Fibroblast of skin of scalp (primary cell): Measurements from ENCODE around the gene SSUH2.

Source experiments
- DNase-seq: peaks from one replicate; pipeline ENCODE4 v3.0.0-alpha.2; 2013

Gene SSUH2

DNA sequence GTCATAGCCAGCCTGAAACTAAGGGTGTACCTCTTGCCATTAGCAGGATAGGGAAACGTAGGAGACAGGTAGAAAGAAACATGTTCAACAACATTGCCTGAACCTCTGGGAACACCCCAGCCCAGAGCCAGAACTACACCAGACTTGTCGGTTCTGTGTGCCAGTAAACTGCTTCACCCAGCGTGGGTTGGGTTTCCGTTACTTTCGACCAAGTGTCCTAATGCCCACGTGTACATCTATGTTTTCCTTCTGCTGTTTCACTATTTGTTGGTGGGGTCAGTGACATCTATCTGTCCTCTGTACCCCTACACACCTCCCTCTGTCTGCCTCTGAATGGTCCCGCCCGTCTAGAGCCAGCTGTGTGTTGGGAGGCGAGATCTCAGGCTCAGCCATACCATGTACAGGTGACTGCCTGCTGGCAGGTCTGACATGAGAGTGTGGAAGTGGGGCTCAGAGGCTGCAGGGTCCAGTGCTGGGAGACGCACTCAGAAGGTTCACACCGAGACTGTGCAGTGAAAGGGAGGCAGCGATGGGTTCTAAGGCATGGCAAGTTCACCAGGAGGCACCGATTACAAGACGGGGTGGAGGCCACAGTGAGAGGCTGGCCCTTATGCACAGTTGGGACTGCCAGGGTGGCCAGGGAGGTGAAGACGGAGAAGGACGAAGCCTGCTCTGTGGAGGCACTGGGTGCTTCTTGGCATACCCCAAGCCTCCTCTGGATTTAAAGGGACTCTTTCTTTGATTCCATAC, 36.4 kb downstream of the SSUH2 start:
- DNase-seq: no peak

DNA sequence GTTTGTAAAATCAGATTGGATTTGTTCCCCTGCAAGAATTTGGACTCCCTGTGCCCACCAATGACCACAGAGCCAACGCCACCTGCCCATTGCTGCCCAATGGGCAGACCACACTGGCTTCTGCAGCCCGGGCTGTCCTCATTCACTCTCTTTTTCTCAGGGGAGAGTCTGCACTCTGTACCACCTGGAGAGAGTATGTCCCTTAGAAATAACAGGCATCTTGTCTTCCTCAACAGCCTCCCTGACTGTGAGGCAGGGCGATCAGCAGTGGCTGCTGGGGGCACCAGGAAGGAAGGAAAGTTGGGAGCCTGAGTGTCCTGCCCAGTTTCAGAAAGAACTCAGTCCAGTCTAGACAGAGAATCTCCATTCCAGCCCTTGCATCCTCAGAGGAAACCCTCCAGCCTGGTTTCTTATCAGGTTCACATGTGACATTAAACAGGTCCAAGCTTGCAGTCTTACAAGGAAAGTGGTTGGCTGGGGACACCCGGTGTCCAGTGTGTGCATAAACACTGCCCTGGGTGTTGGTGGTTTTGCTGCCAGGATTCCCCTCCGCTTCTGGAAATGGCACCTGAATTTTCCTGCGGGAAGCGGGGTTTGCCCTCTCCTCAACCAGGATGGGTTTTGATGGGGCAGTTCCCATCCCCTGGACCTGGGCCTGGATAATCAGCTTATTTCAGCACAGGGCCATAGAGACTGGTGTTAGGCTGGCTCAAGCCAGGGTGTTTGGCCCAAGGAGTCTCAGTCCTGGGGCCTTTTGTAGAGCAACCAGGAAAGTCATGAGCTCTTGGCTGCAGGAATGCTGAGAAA, 37.2 kb downstream of the SSUH2 start:
- DNase-seq: peak; percentile 81

DNA sequence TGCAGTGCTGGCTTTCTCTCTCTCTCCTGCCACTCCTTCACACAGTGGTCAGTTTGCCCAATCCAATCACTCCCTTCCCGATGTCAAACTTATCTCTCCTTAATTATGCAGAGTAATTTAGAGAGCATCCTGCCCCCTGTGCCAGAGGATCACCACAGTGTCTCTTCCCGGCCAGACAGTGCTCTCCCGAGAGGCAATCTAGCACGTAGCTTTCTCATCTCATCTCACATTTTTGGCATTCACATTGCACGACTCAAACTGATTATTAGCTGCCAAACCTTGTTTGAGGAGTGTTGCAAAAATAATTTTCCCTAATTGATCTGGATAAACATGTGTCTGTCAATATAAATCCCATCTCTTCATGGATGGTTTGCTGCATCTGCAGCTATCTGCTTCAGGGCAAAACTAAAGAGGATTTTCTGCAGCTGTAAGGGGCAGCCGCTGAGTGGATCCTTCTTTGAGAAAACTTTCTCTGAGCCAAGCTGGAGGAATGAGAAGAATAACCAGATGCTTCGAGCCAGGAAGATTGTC, 37.8 kb downstream of the SSUH2 start:
- peak; percentile 56 for DNase-seq

DNA sequence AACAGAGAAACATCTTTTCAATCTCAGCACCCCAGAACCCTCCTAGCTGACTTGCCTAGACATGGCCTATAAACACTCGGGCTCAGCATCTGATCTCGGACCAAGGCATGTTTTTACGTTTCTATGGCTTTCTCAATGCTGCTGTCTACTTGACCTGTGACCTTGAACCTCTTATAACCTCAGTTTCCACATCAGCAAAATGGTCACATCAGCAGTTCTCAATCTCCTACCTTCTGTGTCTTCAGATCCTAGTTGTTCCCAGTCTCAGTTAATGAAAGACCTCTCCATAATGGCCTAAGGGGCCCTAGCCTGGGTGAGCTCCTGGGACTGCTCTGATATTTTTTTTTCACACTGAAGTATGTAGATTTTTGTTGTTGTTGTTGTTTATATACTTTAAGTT, 39.6 kb downstream of the SSUH2 start:
- DNase-seq: no peak

DNA sequence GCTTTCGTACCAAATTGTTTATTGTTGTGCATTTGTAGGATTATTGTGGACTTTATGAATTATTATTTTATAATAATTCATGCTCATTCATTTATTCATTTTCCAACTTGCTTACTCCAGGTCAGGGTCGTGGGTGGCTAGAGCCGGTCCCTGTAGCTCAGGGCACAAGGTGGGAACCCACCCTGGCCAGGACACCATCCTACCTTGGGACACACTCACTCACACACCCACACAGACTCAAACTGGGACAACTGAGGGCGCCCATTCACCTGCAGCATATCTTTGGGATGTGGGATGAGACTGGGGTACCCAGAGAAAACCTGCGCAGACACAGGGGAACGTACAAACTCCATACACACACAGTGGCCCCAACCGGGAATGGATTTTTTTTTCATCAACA, 40.6 kb downstream of the SSUH2 start:
- DNase-seq: no peak

DNA sequence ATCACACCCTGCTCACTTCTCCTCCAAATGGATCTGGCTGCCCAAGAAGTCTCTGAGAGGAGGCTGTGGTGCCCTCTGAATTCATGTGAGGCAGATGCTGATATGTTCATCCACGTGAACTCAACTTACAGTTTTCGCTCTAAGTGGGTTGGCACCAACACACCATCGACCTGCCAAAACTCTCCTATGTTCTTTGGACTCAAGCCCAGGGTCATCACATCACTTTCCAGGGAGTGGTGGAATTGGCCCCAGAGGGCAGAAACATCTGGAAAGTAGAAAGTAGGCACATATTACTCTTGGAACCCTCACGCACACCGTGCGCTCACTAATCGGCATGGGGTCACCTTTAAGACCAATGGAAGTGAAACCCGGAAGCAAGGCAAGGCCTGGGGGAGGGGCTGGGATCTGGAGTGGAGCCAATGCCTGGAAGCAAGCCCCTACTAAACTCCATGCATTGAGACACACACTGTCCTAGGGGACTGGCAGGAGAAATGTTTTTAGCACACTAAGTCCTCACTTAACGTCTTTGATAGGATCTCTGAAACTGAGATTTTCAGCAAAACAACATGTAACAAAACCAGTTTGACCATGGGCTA, 41.4 kb downstream of the SSUH2 start:
- no peak for DNase-seq

DNA sequence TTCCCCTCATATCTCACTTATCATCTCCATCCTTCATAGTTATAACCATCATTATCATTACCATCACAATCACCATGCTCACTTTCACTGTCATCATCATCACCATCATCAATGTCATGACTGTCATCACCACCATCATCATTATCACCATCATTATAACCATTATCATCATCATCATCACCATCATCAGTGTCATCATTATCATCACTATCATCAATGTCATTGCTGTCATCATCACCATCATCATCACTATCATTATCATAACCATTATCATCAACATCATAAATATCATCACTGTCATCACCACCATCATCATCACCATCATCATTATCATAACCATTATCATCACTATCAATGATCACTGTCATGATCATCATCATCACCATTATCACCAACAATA, 44.1 kb downstream of the SSUH2 start:
- DNase-seq: no peak

DNA sequence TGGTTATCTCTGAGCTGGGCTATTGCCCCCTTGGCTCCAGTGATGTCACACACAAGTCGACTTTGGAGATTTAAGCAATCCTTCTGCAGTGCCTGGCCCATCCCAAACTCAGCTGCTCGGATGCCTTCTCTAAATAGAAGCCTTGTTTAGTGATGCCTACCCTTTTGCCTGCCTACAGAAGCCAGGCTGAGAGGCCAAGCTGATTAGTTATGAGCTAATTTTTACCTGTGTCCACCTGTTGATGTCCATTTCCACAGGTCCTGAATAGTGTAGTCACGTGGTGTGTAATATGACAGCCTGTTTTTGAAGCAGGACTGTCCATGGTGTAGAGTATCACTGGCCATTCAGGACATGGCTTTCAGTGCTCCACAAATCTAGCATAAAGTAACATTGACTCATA, 45.5 kb downstream of the SSUH2 start:
- no peak for DNase-seq

DNA sequence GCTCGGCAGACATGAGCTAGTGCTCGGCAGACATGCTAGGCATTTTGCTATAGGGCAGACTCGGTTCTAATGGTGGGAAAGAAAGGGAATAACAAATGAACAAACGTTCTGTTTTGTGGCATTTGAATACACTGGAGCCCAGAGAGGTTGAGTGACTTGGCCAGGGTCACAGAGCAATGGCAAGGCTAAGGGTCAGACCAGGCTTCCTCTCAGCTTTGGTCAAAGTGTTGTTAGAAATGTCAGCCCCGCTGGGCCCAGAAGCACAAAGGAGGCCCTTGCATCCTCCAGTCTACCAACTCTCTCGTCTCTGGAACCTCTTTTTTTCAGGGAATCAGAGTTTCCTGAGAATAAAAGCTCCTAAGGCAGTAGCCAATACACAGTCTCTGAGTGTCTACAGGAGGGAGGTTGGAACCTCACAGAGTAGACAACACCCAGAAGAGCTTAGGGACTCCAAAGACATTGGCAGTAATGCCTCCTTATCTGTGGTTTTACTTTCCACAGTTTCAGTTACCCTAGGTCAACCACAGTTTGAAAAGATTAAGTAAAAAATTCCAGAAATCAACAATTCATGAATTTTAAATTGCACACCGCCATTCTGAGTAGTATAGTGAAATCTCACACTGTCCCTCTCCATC, 47.3 kb downstream of the SSUH2 start:
- peak; percentile 20 for DNase-seq

DNA sequence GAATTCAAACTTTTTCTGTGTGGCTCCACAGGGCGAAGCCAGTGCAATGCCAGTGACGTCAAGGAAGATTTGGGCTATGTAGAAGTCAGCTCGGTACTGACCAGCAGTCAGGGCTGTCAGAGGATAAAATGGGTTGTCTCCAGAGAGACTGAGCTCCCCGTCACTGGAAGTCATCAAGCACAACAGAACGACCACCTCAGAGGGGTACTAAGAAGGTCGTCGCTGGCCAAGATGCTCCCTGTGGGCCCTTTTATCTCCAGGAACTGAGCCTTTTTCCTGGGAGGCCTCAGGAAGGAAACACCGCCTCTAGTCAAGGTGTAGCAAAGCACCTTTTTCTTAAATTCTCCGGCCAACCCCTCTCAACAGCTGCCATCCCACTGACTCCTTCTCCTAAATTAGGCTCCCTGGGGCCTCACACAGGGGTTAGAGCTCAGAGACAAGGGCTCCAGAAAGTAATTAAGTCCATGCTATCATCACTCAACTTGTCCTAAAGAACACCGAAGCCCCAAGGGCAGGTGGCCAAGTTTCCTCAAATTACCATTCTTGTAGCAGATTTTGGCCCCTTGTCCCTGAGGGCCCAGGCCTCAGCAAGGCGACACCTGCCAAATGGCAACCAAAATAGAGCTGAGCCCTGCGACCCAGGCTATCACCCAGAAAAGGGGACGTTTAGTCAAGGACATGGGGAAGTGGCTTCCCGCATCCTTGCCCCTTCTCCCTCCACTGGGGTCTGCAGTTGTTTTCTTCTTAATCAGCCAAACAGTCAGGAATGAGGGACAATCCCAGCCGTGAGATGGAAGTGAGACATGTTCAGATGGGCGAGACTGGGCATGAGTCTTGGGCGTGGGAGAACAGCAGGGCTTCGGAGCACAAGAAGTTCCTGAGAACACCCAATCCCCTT, 48.0 kb downstream of the SSUH2 start:
- DNase-seq: no peak

DNA sequence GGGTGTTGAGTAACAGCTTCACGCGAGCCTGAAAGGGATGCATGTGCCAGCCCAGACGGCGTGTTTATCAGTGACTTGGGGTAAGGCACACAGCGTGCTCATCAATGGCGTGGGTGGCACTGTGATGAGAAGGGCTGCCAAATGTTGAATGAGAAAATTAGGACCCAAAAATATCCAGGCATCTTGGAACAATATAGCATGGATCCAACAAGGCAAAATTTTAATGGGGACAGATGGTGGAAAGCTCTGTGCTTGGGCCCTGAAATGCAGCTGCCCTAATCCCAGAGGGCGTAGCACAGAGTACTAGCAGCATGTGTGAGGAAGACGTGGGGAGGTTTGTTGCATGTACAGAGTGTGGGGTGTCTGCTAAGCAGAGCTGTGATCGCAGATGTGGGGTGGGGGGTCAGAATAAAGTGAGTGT, 48.9 kb downstream of the SSUH2 start:
- no peak for DNase-seq

DNA sequence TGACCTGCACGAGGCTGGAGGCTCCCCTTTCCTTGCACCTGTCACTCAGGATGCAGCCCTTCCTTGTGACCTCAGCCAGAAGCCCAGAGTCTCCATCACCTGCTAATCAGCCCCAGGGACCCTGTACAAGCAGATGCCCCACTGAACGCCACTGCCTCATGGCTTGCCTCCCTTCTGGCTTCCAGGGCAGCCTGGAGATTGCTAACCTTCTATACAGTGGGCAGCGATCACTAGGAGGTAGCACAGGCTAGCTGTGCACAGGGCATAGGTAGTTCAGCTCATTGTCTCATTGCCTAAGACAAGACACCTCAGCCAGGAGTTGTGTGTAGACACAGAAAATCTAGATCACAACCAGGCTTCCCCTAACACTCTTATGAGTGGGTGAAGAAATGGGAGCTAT, 49.3 kb downstream of the SSUH2 start:
- no peak for DNase-seq

DNA sequence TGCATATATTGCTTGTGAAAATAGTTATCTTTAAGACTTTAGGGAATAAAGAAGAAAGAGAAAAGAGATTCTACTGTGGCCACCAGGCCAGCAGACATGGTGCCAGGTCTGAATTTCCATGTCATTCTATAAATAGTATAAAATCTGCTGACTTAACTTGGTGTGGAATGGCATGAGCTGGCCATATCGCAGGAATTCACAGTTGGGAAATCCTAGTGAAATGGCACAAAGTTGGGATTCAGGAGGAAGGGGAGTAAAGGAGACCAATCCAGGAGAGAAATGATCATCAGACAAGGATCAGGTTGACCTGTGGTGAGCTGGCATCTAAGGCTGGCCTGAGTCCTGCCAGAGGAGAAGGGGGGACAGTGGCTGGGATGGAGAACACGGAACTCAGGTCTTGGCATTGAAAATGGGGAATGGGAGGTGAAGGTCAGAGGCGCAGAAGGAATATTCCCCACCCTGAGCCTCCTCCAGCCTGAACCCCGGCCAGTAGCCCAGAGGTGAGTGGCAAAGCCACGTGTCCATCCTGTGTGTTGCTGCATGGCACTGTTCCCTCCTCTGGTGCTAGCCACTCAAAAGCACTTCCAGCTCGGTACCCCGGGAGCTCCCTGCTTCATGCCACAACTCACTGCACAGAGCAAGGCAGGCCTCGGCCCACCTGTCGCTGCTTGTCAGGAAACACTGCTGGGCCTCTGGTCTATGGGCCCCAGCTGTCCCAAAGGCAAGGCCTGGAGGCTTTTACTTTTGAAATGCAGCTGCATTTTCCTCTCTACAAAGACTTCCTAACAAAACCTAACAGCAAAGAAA, 51.4 kb downstream of the SSUH2 start:
- peak; percentile 56 for DNase-seq

DNA sequence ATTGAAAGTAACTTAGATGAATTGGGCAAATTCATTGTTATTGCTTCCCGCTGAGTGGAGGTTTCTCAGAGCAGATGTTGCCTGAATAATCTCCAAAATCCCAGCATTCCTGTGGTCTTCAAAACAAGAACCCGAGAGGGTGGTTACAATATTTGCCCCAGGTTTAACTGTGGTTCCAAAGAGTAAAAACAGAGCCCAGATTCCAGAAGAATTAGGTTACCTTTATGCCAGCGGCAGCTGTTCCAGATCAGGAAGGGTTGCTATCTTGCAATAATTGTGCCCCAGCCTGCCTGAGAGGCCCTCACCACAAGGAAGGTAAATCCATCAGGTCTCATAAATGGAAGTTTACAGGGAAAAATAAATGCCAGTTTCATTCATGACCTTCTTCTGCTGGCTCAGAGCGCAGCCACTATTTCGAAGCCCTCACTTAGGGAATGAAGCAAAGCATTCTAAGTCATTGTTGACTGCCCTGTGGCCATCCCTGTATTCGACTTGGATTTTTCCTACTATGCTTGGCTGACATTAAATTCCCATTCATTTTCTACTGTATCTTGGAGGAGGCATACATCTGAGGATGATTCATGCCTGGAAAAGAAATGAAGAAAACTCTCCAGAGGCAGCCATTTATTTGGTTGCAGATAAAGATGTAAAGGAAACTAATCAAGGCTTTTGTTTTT, 54.6 kb downstream of the SSUH2 start:
- peak; percentile 73 for DNase-seq

DNA sequence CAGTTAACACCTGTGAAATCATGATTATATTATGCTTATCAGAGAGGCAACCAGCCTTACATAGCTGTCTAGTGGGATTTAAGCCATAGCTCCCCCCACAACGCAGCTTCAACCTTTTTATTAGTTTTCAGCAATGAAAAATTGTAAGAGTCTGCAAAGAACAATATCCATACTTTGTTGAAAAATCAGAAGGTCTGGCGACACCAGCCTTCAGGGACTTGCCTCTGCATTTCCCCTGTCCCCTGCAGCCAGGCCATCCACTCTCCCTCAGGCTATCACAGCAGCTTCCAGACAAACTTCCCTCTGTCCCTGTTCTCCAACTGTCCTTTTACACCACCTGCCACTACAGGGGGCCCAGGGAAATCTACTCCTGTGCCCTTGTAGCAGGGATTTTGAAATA, 59.9 kb downstream of the SSUH2 start:
- no peak for DNase-seq

DNA sequence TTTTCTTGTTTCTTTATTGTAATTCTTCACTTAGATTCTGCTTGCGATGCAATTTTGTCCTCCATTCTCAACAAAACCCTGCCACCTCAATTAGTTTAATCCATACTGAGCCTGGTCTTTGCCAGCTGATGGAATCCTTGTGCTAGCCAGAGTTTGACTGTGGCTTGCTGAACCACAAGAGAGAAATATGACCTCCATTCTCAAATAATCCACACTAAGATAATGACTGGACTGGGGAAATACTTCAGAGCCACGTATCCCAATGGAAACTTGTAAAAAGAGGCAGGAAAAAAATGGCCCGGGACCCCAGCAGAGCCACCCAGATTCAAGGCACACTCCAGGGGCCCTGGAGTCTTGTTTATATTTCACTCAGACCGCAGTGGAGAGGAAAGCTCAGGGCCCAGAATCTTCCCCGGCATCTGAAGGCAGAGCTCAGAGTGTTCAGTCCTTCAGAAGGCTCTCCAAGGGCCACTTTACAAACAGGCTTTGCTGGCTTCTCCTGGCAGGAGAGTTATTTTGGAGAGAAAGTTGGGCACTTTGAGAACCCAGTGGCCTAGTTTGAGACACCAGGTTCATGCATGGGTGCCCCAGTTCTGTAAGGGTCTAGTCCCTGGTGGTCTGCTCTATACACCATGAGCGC, 62.7 kb downstream of the SSUH2 start:
- no peak for DNase-seq

DNA sequence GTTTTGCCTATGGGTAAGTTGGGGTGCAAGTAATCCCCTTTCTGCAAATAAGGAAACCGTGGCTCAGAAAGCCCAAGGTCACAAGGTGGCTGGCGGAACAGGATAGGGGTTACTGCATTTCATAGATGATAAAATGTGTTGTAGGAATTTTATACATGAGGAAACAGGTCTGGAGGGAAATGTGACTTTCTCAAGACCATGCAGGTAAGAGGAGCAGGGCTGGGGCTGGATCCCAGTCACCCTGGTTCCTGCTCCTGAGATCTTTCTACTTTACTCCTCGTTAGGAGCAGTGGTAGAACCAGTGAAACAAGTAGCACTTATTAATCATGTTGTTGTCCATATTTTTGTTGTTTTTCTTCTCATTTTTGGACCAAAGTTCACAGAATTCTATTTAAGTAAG, 63.2 kb downstream of the SSUH2 start:
- DNase-seq: no peak

DNA sequence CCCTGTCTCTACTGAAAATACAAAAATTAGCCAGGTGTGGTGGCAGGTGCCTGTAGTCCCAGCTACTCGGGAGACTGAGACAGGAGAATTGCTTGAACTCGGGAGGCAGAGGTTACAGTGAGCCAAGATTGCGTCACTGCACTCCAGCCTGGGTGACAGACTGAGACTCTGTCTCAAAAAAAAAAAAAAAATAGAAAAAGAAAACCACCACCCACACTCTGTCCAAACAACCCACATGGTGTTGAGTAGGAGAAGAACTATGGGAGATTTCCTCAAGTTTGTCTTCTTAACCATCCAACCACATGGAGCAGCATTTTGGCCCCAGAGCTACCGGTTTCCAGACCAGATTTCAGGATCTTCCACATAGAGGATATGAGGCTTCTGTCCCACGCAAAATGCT, 64.2 kb downstream of the SSUH2 start:
- peak; percentile 24 for DNase-seq

DNA sequence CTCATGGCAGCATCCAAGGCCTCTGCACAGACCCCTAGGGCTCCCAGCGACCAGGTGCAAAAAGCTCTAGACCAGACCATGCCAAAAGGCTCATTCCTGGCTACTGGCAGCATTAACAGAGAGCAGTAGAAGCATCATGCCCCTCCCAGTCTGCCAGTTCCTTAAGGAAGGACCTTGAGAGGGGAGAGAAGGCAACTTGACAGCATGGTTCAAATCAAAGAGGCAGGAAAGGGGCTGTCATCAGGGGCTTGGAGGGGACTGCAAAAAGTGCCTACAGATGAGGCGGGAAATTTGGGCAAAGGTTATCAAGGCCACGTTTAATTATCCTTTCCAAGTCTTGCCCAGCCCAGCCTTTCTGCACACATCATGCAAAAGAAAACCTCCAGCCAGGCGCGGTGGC, 64.7 kb downstream of the SSUH2 start:
- DNase-seq: no peak

DNA sequence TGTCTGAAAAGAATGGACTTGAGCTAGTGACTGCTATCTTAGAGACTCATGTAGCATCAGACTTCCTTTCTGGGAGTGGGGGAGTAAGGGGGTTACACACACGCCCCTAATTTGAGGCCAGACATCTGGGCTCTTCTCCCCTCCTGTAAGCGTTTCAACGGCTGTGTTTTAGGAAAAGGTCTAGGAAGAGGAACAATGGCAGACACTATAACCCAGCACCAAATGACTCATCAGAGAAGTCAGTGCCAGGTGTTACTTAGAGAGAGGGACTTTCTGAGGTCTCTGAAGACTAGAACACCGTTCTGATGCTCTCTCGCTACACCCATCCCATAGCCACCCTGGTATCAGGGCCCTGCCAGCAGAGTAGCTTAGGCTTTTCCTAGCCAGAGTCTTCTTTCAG, 65.5 kb downstream of the SSUH2 start:
- no peak for DNase-seq
